NOMO-1 (cell line): ENCODE results near the gene TCP11.

Experiments
- DNase-seq, 2 experiments: peaks; one replicate each; lab custom pipeline; 2025; ENCODE audit not compliant: unreplicated experiment in 2 of 2; lab: John Stamatoyannopoulos, UW

TCP11 gene

DNA sequence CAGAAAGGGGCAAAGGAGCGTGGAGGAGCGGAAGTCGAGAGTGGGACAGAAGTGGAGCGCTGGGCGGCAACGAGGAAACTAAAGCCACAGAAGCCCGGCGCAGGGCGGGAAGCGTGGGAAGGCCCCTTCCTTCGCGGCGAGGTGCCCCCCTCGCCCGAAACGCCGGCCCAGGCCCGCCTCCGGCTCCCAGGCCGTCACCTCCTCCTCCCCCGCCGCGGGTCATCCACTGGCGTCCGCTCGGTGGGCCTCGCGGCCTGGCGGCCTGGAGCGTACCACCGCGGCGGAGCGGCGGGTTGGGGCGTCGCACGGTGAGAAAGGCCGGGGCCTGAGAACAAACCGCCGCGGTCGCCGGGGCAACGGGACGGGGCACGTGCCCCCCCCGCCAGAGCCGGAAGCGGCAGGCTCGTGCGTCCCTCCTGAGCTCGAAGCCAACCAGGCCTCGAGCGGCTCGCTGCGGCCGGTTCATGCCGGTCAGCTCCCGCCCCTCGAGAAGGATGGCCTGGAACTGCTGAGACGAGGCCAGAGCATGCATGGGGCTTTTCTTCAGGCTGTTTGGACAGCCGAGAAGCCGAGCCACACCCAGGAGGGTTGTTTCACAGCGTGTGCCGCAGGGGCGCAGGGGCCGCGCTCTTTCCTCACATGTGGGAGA, at the start of gene TCP11:
Gene TCP11 (minus strand): TSS at position 333 of the 649 bp plus-strand sequence. CDS start 469 bp downstream, outside the sequence.
- no peak for DNase-seq

DNA sequence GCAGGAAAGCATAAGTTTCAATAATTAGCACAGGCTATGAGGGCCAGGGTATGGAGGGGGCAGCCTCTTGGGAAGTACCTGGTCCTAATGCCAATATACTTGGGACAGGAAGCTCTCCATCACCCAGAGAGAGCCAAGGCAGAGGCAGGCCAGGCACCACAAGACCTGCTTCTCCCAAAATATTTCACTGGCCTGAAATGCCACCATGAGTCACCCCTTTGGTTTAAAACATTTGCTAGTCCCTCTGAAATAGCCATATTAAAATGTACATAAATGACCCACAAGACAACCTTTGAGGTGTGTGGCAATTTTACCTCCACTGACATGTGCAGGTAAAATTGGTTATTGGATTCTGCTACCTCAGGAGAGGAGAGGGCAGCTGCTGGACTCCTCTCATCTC, 49.2 kb upstream of the TCP11 start:
- no peak for DNase-seq

DNA sequence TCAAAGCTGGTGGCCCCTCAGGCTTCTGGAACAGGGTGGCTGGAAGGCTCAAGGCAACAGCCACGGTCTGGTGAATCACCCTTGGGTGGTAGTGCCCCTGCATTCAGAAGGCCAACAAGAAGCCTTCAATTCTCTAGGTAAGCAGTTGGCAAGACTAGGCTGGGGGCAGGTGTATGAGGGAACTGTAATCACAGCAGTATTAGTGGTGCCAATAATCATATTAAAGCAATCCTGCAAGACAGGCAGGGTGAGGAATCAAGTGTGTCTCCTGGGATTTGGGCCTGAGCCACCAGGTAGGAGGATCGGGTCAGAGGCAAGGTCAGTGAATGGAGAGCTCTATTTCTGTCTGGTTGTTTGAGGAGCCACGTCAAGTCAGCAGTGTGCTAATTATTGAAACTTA, 47.7 kb upstream of the TCP11 start:
- no peak for DNase-seq

DNA sequence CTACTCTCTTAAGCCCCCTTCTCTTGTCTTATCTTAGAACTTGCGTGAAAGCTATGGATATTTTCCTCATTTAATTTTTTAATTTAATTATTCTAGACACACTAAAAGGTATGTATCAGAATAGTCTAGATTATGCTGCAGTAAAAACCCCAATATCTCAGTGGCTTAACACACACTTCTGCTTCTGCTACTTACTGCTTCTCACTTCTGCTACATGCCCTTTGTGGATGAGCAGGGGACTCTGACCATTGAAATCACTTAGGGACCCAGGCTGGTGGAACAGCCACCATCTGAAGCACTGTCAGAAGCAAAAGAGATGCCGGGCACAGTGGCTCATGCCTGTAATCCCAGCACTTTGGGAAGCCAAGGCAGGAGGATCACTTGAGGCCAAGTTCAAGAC, 45.4 kb upstream of the TCP11 start:
- no peak for DNase-seq

DNA sequence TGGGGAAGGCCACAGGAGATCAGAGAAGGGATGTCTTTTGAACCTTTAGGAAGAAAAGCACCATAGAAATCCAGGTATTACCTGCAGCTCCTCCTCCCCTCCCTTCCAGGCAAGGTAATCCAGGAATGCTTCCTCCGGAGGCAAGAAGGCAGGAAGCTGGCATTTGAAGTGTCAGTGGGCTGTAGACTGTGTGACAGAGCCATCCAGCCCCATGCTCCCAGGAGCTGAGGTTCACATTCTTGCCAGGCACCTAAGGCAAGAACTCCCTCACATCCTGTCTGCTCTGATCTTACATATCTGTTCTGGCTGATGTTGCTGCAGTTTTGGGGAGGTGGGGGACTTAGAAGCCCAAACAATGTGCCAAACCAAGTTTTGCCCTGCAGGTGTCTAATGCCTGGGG, 44.8 kb upstream of the TCP11 start:
- DNase-seq = no peak

DNA sequence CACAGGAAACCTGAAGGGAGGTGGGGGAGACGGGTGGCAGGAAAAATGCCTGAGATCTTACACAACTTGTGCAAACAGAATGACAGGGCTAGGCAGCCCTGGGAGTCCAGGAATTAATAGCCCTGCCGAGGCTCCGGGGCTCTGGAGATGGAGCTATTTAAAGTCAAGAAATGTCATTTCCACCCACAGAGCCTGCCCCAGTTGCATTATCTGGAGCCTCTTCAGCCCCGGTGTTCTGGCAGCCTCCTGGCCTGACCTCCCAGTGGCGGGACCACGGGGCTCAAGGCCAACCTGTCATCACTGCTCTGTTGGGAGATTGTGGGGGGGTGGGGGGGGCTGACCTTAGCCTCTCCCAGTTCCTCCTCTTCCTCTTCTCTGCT, 44.2 kb upstream of the TCP11 start:
- no peak for DNase-seq

DNA sequence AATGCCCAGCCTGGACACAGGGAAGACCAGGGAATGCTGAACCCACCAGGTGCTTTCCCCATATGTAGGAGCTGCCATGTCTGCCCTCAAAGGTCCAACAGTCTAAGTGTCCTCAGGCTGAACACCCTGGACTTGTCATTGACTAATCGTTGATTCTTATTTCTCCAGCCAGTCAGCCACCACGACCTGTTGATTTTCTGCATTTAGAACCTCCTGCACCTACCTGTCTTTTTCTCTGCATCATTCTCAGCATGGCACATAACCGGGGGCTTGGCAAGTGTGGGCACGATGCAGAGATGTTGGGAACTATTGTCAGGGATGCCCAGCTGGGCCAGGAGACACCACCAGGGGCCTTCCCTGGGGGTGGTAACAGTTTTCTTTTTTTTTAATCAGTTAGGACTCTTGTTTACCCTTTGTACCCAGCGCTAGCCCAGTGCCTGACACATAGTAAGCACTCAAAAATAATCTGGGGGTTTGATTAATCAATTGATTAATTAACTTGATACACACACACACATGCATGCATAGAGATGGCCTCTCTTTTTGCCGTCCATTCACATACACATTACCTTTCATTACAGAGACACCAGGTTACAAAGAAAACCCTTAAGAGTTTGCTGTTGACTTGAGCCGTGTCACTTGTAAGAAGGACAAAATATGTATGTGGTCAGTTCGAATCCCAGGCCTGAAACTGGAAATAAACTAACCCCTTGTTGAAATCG, 43.6 kb upstream of the TCP11 start:
- no peak for DNase-seq

DNA sequence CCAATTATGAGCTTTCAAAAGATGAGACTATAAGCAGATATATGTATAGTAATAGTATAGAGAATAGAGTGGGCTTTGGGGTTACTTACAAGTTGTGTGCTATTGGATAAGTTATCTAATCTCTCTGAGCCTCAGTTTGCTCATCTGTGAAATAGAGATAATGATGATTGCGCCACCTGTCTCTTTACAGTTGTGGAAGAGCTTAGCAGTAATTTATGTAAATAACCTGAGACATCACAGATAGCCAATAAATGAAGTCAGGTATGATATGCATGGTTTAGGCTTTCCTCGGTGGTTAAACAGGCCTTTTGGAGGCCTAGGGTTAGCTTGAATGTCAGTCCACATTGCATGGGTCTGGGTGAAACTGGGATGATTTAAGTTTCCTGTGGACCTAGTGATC, 42.8 kb upstream of the TCP11 start:
- DNase-seq = no peak

DNA sequence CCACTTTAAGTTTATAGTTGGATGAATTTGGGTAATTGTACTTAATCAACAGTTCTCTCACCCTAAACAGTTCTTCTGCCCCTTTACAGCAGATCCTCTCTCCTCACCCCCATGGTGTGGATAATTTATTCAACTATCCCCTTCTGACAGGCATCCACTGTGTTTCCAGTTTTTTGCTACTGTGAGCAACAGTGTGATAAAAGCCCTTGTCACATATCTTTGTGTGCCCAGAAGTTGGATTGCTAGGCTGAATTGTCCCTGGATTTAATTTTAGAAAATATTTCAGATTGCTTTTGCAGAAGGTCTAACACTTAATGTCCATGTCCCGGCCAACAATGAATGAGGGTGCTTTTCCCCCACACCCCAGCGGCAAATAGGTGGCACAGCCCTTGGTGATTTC, 42.1 kb upstream of the TCP11 start:
- DNase-seq = no peak

DNA sequence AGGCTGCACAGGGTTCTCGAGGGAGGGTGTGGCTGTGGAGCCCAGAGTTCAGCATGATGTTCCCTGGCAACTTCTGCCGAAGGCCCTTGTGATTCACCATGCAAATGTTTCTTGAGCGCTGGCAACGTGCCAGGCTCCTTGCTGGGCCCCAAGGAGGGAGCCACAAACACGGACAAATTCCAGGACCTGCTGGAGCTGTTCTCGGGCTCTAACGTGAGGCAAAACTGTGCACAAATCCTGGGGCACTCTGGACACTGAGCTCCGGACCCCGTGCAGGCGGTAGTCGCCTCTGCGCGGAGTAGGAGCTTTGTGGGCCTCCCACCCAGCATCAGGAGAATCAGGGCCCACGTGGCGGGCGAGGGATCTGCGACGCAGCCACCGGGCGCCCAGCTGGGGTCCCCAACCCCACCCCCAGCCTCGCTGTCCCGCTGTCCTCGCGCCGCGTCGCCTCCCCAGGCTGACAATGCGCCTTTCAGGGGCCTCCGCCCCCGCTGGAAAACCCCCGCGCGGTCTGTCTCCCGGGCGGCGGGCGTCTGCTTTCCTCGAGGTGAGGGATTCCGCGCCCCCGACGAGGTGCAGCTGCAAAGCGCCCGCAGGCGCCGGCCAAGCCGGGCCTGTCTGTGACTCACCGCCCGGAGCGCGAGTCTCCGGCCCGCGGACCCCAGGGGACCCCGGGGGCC, 40.9 kb upstream of the TCP11 start:
- DNase-seq = no peak

DNA sequence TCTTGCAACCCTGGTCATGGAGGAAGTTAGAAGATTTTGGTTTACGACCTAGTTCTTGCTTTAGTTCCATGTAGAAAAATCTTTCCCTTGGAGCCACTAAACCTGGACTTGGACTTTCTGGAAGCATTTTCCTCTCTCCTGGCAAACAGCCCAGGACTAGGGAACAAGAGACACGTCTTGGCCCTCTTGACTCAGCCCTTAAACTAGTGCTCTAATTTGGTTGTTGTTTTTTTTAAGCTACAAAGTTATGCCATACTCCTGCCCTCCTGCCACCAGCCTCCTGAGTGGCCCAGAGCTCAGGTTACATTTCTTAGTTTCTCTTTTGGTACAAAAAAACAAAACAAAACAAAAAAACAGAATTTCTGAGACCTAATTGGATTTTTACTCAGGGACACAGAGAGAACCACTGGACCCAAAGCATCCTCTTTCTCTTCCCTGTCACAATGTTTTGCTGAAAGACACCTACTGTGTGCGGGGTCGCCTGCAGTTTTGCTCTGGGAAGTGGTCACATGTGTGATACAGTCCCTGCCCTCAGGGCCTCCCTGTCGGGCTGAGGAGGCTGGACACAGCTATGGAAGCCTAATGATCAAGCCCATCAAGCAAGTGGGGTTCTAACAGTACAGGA, 40.3 kb upstream of the TCP11 start:
- no peak for DNase-seq

DNA sequence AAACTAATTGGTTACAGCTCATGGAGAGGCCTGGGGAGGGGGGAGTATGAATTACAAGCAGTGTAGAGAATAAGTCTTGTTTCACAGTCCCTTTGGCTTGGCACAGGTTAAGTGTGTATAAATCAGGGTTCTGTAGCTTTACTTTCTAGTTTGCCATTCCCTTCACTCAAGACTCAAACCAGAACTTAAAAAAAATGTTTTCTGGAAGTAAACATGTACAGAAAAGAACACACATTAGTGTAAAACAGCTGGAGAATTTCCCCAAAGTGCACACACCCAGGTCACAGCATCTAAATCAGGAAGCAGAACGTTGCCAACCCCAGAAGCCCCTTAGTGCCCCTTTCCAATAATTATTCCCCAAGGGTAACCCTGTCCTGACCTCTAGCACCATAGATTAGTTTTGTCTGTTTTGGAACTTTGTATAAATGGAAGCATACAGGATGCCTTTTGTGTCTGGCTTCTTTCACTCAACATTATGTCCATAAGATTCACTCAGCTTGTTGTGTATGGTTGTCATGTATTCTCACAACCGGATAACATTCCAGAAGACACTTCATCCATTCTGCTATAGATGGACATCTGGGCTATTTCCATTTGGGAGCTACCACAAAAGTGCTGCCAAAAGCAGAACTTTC, 38.9 kb upstream of the TCP11 start:
- no peak for DNase-seq

DNA sequence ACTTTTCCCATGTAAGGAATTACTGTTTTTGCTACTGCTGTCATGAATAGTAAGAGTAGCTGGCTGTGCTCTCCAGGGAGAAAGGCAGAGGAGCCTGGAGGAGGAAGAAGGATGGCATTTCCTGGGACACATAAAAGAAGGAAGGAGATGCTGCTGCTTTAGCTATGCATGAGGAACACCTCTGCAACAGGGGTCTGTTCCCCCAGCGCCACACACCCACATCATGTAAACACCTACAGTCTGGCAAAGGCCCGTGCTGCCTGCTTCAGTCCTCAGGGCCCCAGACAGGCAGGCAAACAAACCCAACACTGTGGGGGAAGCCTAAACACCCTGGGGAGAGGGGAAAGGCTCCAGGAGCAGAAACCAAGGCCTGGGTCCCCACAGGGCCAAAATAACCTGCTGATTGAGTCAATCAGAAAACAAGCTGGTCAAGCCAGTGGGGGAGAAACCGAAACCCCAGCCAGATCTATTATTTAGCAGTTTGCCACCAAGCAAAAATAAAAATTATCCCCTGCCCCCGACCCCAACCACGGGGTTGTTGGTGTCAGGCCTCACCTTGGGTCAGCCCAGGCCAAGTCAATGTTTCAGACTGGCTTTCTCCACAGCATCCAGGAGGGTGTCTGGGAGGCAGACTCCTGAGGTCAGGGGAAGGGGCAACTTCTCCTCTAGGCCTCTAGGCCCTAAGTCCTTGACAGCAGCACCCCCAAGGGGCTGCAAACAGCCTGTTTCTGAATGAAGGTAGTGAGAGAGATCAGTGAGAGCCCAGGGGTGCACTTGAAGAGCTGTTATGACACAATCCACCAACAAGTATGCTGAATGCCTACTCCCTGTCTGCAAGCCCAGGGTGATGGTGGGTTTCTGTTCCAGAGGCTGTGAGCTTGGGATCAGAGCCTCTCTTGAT, 38.0 kb upstream of the TCP11 start:
- no peak for DNase-seq

DNA sequence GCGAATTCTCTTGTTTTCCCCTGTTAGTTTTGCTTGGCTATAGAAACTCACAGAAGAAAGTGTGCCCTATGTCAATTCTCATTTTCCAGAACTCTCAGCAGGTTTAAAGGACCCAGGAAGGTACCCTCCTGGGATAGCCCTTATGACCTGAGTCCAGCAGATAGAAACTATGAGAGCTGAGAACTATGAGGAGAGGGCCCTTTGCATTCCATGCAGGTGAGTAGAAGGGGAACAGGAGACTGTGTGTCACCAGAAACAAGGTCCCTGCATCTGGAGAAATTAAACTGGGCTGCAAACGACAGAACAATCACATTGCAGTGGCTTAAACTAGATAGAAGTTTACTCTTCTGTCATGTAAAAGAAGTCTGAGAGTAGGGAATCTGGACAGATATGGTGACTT, 36.9 kb upstream of the TCP11 start:
- DNase-seq = no peak

DNA sequence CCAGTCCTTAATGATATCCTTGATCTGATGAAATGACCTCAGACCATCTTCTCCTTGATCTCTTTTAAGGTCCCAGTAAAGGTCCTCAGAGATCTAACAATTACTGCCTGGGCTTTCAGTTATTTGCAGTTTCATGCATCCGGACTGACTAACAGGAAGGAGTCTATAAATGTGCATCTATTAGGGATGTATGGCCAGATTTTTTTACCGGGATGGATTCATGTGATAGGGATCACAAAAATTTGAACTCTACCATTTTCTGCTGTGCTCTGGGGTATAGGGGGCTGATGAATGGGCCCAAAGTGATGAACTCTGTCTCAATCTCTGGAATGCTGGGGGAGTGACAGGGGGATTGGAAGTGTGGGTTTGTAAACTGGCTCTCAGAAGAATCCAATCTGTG, 36.5 kb upstream of the TCP11 start:
- no peak for DNase-seq

DNA sequence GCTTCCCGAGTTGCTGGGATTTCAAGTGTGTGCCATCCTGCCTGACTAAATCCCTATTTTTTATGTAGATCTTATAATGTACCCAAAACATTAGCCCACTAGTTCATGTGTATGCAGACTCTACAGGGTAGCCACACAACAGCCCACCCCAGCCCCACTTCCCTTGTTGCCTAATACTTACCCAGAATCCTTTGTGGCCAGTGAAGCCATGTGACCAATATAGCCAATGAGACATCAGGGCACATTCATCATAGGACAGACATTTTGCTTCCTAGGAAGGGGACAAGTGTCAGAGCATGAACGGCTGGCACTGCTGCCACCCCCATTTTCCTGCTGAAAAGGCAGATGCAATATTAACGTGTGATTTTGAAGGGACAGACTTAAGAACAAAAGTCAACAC, 36.0 kb upstream of the TCP11 start:
- DNase-seq = no peak

DNA sequence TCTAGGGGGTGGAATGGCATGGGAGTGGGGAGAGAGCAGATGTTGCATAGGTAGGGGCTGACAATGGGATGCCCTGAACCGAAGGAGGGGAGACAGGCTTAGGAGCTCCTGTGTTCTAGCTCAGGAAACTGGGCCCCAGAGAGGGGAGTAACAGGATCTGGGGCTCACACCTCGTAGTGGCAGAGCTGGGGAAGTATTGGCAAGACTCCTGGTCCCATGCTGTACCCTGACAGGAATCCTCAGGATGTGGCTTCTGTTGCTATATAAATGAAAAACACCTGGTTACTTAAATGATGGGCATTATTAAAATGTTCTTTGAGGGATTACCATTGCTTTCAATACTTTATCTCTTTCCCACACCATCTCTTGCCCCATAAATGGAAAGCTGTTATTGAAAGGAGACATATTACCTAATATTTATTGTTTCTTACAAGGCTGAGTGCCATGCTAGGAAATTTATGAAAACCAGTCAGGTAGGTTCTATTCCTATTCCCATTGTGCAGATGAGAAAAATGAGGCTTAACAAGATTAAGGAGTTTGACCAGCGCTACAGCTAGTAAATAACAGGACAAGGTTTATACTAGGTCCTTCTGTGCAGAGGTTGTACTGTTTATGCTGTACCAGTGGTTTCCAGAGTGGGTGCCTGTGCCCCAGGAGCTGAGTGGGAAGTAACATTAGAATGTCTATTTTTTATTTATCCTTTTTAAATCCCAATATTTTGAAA, 35.3 kb upstream of the TCP11 start:
- DNase-seq = no peak

DNA sequence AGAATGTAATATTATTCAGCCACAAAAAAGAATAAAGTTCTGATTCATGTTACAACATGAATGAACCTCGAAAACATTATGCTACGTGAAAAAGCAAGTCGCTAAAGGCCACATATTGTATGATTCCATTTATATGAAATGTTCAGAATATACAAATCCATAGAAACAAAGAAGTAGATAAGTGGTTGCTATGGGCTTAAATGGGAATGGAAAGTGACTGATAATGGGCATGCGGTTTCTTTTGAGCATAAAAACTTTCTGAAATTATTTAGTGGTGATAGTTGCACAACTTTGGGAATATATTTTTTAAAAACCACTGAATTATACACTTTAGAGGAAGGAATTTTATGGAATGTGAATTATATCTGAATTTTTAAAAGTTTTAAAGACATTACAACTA, 33.4 kb upstream of the TCP11 start:
- no peak for DNase-seq

DNA sequence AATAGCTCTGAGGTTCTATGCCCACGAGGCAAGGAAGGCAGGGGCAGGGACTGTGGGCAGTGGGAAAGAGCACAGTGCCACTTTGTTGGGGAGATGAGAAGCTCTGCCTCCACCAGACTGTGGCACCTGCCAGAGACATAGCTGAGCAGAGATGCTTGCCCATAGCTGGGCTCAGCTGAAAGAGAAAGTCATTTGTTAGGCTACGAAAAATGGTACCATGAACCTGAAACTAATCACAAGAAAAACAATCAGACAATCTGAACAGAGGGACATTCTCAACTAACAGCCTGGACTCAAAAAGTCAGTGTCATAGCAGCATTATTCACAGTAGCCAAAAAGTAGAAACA, 32.9 kb upstream of the TCP11 start:
- DNase-seq = no peak
